HL-60 (cell line): ENCODE results near the gene ARRB1.

Experiments
- DNase-seq, 2 experiments: peaks; one replicate each; pipeline ENCODE4 v3.0.0-alpha.2; 2010 to 2020; ENCODE audit warnings: low read depth in 1 of 2, low spot score in 1 of 2
- H3K27ac ChIP-seq: fragments of 250-450 bp; sonication (Bioruptor Pico); replicated peaks from 2 replicates; pipeline ENCODE4 v1.5.1; 2020; ENCODE audit warnings: mild to moderate bottlenecking, moderate library complexity
- H3K27me3 ChIP-seq: fragments of 250-450 bp; sonication (Bioruptor Pico); 2 replicates; pipeline ENCODE4 v1.5.1; 2021; ENCODE audit warnings: mild to moderate bottlenecking, moderate library complexity; ENCODE audit not compliant: insufficient read depth, poor library complexity, severe bottlenecking
- H3K4me3 ChIP-seq: replicated peaks from 2 replicates; pipeline ENCODE4 v1.5.1; 2011; ENCODE audit warnings: mild to moderate bottlenecking, control low read depth, low read length; ENCODE audit not compliant: insufficient read depth
- GABPA ChIP-seq: IDR thresholded peaks from 2 replicates; pipeline ENCODE4 v1.6.1; 2012; ENCODE audit warnings: low read depth
- POLR2AphosphoS5 ChIP-seq: IDR thresholded peaks from 2 replicates; pipeline ENCODE4 v1.6.1; 2012; ENCODE audit warnings: low read depth
- REST ChIP-seq: IDR thresholded peaks from 2 replicates; pipeline ENCODE4 v1.6.1; 2012; ENCODE audit warnings: low read depth; ENCODE audit not compliant: insufficient replicate concordance
- SPI1 ChIP-seq: IDR thresholded peaks from 2 replicates; pipeline ENCODE4 v1.6.1; 2012; ENCODE audit warnings: low read depth, mild to moderate bottlenecking, borderline replicate concordance
- TF ChIP-seq, protein P1 (sequence below): IDR thresholded peaks from one replicate; pipeline ENCODE4 v1.5.1; 2011; ENCODE audit warnings: low read length, control low read depth, inconsistent platforms; ENCODE audit not compliant: insufficient read depth

ARRB1 gene

GRCh38 chr11:75398906-75399305 lies 47.4 kb upstream of the ARRB1 start:
- Histone ChIP-seq H3K27ac (peak overlapping the region; percentile 98), H3K4me3 (no peak overlapping the region)
- TF ChIP-seq POLR2AphosphoS5: no peak
- no peak for TF ChIP-seq GABPA
- TF ChIP-seq REST: no peak
- TF ChIP-seq SPI1: no peak
- TF ChIP-seq, protein P1, sequence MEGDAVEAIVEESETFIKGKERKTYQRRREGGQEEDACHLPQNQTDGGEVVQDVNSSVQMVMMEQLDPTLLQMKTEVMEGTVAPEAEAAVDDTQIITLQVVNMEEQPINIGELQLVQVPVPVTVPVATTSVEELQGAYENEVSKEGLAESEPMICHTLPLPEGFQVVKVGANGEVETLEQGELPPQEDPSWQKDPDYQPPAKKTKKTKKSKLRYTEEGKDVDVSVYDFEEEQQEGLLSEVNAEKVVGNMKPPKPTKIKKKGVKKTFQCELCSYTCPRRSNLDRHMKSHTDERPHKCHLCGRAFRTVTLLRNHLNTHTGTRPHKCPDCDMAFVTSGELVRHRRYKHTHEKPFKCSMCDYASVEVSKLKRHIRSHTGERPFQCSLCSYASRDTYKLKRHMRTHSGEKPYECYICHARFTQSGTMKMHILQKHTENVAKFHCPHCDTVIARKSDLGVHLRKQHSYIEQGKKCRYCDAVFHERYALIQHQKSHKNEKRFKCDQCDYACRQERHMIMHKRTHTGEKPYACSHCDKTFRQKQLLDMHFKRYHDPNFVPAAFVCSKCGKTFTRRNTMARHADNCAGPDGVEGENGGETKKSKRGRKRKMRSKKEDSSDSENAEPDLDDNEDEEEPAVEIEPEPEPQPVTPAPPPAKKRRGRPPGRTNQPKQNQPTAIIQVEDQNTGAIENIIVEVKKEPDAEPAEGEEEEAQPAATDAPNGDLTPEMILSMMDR: no peak

DNA sequence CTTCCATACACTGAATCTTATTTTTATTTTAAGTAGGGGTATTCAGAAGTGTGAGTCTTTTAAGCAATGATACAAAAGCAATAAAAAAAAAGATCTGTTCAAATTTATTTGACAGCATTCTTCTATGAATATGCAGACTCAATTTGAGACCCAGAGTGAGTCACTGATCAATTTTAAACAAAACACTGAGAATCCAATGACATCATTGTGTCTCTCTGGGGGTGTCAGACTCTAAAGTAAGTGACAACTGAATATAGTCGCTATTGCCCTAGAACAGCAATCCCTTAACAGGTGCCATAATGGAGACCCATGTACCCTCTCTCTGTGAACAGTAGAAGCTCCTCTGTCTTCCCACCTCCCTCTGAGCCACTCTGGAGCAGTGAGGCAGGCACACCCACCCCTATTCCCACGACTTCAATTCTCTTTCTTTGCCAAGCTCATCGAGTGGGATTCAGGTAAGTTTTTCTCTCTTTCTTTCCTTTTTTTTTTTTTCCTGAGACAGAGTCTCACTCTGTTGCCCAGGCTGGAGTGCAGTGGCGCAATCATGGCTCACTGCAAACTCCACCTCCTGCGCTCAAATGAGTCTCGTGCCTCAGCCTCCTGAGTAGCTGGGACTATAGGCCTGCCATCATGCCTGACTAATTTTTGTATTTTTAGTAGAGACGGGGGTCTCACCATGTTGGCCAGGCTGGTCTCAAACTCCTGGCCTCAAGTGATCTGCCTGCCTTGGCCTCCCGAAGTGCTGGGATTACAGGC lies 42.8 kb upstream of the ARRB1 start:
- Histone ChIP-seq H3K4me3 (no peak overlapping the region), H3K27ac (no peak overlapping the region), H3K27me3 (no peaks in the 10 kb centered on the region)
- DNase-seq: no peak
- TF ChIP-seq POLR2AphosphoS5 (no peak), GABPA (no peak), REST (no peak), SPI1 (no peak)
- TF ChIP-seq, protein P1: no peak

More at GRCh38 chr11:75398906-75399305, 47.4 kb upstream of the ARRB1 start:
- no peak for DNase-seq
- no peaks in the 10 kb centered on the region for H3K27me3 ChIP-seq

GRCh38 chr11:75389925-75390324 lies 38.5 kb upstream of the ARRB1 start:
- H3K27me3 ChIP-seq: no peaks in the 10 kb centered on the region
- no peak for TF ChIP-seq REST
- TF ChIP-seq, protein P1: no peak
- TF ChIP-seq SPI1: no peak
- no peak for TF ChIP-seq POLR2AphosphoS5
- no peak for TF ChIP-seq GABPA
- H3K27ac ChIP-seq: no peak overlapping the region
- no peak for DNase-seq
- no peak overlapping the region for H3K4me3 ChIP-seq
